Measurements from ENCODE around the gene LRRC26.
"Not testable (repeated sequence)": the region's sequence is repeated elsewhere in the genome, so short reads cannot be mapped to it uniquely, and the experiment has no call there.

The LRRC26 gene

GRCh38 chr9:137128862-137129455 is 40.9 kb downstream of the LRRC26 start:
- Histone ChIP-seq H3K36me3 (ENCODE audit: insufficient read depth, low read depth, low read length) (no peaks in the 10 kb centered on the region), H3K27me3 (ENCODE audit: insufficient read depth, low read length) (peaks cover 38% of the 10 kb centered on the region), H3K4me3 (ENCODE audit: low read length) (peak overlapping the region; percentile 90), H3K9me3 (ENCODE audit: insufficient read depth, low read depth, low read length) (no peaks in the 10 kb centered on the region), H3K4me1 (ENCODE audit: insufficient read depth, low read length) (peaks cover 6% of the 10 kb centered on the region; the same call in 1 of the 2 replicates), H3K27ac (ENCODE audit: low read length) (no peak overlapping the region), H3K9ac (ENCODE audit: low read depth, low read length) (peak overlapping the region; percentile 89)

- Histone ChIP-seq H3K9me3 (ENCODE audit: insufficient read depth, low read depth, low read length) (no peaks in the 10 kb centered on the region), H3K4me3 (ENCODE audit: low read length) (peak overlapping the region; percentile 90), H3K4me1 (ENCODE audit: insufficient read depth, low read length) (peaks cover 6% of the 10 kb centered on the region; the same call in 1 of the 2 replicates), H3K27ac (ENCODE audit: low read length) (no peak overlapping the region), H3K27me3 (ENCODE audit: insufficient read depth, low read length) (peaks cover 33% of the 10 kb centered on the region), H3K36me3 (ENCODE audit: insufficient read depth, low read depth, low read length) (no peaks in the 10 kb centered on the region), H3K9ac (ENCODE audit: low read depth, low read length) (peak overlapping the region; percentile 89; the same call in 1 of the 2 replicates)
These were observed 41.5 kb downstream of the LRRC26 start for GRCh38 chr9:137128158-137128861.

- Histone ChIP-seq H3K9ac (ENCODE audit: low read depth, low read length) (no peak overlapping the region), H3K36me3 (ENCODE audit: insufficient read depth, low read depth, low read length) (no peaks in the 10 kb centered on the region), H3K27ac (ENCODE audit: low read length) (no peak overlapping the region), H3K4me1 (ENCODE audit: insufficient read depth, low read length) (peaks cover 6% of the 10 kb centered on the region; the same call in 1 of the 2 replicates), H3K27me3 (ENCODE audit: insufficient read depth, low read length) (peaks cover 27% of the 10 kb centered on the region), H3K9me3 (ENCODE audit: insufficient read depth, low read depth, low read length) (no peaks in the 10 kb centered on the region), H3K4me3 (ENCODE audit: low read length) (no peak overlapping the region)
These were observed 42.3 kb downstream of the LRRC26 start for GRCh38 chr9:137127301-137128157.

DNA sequence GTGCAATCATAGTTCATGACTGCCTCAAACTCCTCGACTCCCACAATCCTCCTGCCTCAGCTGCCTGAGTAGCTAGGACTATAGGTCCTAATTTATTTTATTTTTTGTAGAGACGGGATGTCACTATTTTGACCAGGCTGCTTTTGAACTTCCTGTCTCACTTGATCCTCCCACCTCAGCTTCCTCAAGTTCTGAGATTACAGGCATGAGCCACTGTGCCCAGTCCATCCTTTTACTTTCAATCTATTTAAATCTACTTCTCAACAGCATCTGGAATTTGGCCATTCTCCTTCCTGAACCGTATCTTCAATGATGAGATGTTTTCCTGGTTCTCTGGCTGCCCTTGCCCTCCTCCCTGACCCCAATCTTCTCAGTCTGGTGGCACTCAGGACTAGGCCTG is 43.1 kb downstream of the LRRC26 start:
- Histone ChIP-seq H3K9ac (ENCODE audit: low read depth, low read length) (no peak overlapping the region), H3K27me3 (ENCODE audit: insufficient read depth, low read length) (peaks cover 22% of the 10 kb centered on the region), H3K27ac (ENCODE audit: low read length) (no peak overlapping the region), H3K36me3 (ENCODE audit: insufficient read depth, low read depth, low read length) (no peaks in the 10 kb centered on the region), H3K4me3 (ENCODE audit: low read length) (no peak overlapping the region), H3K9me3 (ENCODE audit: insufficient read depth, low read depth, low read length) (no peaks in the 10 kb centered on the region), H3K4me1 (ENCODE audit: insufficient read depth, low read length) (peaks cover 6% of the 10 kb centered on the region; the same call in 1 of the 2 replicates)

- H3K36me3 ChIP-seq (ENCODE audit: insufficient read depth, low read depth, low read length); H3K9ac ChIP-seq (ENCODE audit: low read depth, low read length); H3K4me3 ChIP-seq (ENCODE audit: low read length); H3K4me1 ChIP-seq (ENCODE audit: insufficient read depth, low read length); H3K27ac ChIP-seq (ENCODE audit: low read length); H3K9me3 ChIP-seq (ENCODE audit: insufficient read depth, low read depth, low read length); H3K27me3 ChIP-seq (ENCODE audit: insufficient read depth, low read length): not testable (repeated sequence)
These were observed 45.8 kb downstream of the LRRC26 start for GRCh38 chr9:137123952-137124462.

- Histone ChIP-seq H3K9me3 (ENCODE audit: insufficient read depth, low read depth, low read length) (no peaks in the 10 kb centered on the region), H3K36me3 (ENCODE audit: insufficient read depth, low read depth, low read length) (no peaks in the 10 kb centered on the region), H3K4me1 (ENCODE audit: insufficient read depth, low read length) (peaks cover 4% of the 10 kb centered on the region; the same call in 1 of the 2 replicates), H3K9ac (ENCODE audit: low read depth, low read length) (no peak overlapping the region), H3K27me3 (ENCODE audit: insufficient read depth, low read length) (peaks cover 2% of the 10 kb centered on the region), H3K4me3 (ENCODE audit: low read length) (no peak overlapping the region), H3K27ac (ENCODE audit: low read length) (no peak overlapping the region)
These were observed 46.4 kb downstream of the LRRC26 start for GRCh38 chr9:137123468-137123837.

DNA sequence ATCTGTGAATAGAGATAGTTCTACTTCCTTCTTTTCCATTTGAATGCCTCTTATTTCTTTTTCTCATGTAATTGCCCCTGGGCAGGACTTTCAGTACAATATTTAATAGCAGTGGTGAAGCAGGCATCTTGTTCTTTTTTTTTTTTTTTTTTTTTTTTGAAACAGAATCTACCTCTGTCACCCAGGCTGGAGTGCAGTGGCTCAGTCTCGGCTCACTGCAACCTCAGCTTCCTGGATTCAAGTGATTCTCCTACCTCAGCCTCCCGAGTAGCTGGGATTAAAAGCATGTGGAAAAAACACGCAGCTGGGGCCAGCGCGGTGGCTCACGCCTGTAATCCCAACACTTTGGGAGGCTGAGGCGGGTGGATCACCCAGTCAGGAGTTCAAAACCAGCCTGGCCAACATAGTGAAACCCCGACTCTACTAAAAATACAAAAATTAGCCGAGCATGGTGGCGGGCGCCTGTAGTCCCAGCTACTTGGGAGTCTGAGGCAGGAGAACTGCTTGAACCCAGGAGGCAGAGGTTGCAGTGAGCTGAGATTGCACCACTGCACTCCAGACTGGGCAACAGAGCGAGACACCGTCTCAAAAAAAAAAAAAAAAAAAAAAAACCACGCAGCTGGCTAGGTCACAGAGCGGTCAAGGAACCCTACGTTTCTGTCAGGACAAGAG is 46.9 kb downstream of the LRRC26 start:
- not testable (repeated sequence) for H3K4me3 ChIP-seq (ENCODE audit: low read length); H3K4me1 ChIP-seq (ENCODE audit: insufficient read depth, low read length); H3K9ac ChIP-seq (ENCODE audit: low read depth, low read length); H3K27ac ChIP-seq (ENCODE audit: low read length); H3K36me3 ChIP-seq (ENCODE audit: insufficient read depth, low read depth, low read length); H3K27me3 ChIP-seq (ENCODE audit: insufficient read depth, low read length); H3K9me3 ChIP-seq (ENCODE audit: insufficient read depth, low read depth, low read length)

GRCh38 chr9:137121927-137122795 is 47.7 kb downstream of the LRRC26 start:
- not testable (repeated sequence) for H3K4me3 ChIP-seq (ENCODE audit: low read length); H3K9me3 ChIP-seq (ENCODE audit: insufficient read depth, low read depth, low read length); H3K27ac ChIP-seq (ENCODE audit: low read length); H3K9ac ChIP-seq (ENCODE audit: low read depth, low read length); H3K36me3 ChIP-seq (ENCODE audit: insufficient read depth, low read depth, low read length); H3K27me3 ChIP-seq (ENCODE audit: insufficient read depth, low read length); H3K4me1 ChIP-seq (ENCODE audit: insufficient read depth, low read length)

Measured in iPS-20b (cell line).